NCI-H2227 (cell line): ENCODE results near the gene NPAS2.

Experiments used
- DNase-seq: peaks from one replicate; lab custom pipeline; 2025; ENCODE audit not compliant: unreplicated experiment; lab: John Stamatoyannopoulos, UW

NPAS2 gene

DNA sequence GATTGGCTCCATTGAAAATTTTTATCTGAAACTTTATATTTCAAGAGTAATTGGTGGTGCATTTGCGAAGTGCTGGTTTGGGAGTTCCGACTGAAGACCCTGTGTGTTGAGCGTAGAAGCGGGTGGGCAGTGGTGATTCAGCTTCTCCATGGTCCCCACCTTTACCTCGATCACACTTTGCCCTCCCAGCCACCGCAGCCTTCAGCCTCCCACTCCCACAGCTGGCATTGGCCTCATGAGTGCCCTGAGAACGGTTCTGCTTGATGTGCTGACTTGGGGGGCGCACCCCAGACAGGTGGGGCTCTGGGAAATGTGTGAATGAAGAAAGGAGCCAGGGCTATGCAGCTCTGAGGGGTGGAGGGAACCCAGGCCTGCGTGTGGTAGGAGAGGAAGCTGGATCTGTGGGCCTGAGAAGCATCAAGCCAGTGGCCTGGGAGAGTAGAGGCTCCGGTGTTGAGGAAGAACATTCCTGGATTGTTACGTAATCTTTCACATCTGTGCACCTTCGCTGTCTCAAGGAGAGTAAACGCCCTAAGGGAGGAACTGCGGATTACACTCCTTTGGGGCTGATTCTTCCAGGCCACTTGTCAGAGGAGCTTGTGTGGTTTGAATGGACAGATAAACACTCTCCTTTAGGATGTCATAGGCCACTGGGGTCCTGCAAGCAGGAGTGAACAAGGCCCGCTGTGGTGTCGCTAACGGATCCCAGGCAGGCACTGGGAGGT, 83.8 kb downstream of the NPAS2 start:
- DNase-seq, result no peak

DNA sequence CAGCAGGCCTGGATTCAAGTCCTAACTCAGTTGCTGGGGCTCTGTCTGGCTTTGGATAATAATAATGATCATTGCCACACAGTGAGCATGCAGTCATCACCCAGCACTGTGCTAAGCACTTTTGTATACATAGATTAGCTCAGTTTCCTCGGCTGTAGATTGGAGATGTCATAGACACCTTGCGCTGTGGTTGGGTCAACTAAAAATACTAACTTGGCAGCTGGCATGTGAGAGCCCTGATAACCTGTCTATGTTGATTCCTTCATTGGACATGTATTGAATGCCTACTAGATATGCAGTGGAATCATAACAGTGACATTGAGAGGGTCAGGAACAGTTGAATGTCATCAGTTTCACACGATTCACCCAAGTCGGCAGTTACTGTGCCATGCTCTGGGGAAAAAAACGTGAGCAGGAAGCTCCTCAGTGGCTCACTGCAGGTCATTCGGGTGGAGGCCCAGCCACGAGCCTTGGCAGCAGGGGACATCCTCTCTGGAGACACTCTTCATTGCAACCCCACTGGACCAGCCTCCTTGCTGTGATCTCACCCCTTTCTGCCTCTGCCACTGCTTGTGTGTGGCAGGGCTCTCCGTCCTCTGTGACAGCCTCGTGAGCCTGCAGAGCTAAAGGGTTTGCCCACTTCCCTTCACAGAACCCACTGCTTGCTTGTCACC, 85.3 kb downstream of the NPAS2 start:
- DNase-seq, result no peak

DNA sequence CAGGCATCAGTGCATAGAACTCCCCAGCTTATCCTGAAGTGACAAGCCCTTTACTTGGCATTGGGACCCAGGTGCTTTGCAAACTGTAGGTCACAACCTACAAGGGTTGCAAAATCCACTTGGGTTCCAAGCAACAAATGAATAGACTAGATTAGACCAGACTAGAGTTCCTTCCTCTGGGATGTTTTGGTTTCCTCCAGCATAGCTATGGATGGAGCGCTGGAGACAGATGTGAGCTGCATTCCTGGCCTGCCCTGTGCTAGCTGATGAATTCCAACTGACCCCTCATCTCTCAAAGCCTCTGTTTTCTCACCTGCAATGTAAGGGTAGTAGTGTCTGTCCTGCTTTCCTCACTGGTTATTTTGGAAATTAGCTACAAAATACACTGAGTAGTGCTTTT, 86.2 kb downstream of the NPAS2 start:
- no peak for DNase-seq

DNA sequence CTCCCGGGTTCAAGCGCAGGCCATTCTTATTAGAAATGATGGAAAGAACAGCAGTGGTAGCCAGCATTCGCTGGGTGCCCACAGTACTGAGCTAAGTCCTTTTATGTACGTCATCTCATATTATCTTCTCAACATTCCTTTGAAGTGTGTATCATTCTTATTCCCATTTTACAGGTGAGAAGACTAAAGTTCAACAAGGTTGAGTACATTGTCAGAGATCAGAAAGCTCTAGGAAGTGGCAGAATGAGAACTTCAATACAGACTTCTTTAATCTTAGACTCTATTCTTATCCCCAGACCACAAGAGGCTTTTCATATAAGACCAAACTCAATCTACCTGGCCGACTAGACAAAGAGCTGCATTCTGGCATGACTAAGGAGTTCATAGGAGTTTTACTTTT, 86.7 kb downstream of the NPAS2 start:
- no peak for DNase-seq

DNA sequence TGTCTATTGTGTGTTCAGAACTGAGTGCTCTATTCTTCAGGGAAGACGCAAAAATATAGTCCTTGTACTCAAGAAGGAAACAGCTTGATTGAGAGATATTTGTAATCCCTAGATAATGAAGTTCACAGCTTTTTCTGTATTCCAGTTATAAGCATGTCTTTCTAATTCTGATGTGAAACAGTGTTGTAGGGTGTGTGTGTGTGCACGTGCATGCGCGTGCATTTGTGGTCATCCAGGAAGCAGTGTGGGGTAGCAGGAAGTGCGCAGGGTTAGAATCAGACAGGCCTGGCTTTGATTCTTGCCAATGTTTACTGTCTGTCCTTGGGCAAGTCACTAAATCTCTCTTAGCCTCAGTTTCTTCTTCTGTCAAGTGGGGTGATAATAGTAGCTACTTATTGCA, 87.9 kb downstream of the NPAS2 start:
- no peak for DNase-seq

DNA sequence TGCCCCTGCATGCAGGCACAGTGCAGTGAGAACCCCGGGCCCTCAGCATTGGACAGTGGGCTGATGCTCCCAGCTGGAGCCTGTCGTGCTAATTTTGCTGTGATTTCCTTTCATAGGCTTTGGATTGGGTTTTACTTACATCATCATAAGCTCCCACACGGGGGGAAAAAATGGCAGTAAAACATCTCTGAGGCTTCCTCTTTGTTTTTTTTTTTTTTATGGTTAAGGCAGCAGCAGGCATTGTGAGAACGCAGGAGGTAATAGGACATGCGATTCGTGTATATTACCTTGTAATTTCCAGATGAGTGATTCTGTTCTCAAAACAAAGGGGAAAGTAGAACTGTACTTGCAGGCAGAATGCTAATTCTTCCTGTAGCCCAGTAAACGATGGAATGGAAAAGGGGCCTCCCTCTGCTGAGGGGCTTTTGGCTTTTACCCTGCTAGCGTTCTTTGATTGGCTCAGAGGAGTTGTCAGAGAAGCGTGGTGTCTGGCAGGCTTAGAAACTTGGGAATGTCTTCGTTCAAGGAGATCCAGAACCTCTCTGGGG, 89.7 kb downstream of the NPAS2 start:
- DNase-seq, result no peak

DNA sequence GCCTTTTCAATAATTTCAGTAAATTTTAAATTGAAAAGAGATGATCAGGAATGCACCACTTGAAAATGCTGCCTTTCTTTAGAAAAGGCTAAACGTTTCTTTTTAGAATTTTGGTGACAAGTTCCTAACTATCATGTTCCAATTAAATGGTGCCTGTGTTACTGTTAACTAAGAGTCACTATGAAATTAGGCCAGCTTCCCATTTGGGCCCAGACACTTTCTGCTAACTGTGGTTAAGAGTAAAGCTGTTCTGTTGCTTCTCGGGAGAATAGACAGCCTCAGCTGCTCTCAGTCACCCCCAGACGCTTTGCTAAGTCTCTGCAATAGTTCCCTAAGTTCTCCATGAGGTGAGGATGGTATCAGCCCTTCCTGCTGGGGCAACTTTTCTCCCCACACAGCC, 90.2 kb downstream of the NPAS2 start:
- no peak for DNase-seq

DNA sequence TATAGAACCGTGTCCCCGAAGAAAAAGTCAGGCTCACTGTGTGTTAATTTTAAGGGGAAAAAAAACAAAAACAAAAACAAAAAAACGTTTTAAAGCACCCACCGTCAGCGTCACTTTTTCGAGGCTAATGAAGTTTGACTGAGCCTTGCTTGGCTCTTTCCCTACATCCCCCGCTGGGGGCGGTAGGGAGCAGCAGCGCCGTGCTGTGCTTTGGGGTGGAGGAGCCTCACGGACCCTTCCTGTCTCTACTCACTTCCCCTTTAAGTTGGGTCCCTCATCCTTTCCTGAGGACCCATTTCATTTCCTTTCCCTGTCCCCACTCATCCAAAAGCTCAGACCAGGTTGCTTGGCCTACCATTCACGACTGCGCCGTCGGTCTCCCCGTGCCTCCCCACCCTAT, 99.4 kb downstream of the NPAS2 start:
- DNase-seq, result no peak

DNA sequence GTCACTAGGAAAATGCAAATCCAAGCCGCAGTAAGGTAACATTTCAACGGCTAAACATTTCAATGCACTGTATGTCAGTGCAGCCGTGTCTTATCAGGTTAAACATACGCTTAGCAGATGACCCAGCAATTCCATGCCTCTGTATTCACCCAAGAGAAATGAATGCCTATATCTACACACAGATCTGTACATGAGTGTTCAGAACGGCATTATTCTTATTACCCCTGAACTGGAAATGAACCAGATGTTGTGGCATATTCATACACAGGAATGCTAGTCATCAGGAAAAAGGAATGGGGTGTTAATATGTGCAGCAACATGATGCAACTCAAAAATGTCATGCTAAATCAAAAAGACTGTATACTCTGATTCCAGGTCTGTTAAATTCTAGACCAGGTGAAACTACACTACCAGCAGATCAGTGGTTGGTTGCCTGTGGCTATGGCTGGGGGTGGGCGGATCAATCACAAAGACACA, 101.8 kb downstream of the NPAS2 start:
- no peak for DNase-seq

DNA sequence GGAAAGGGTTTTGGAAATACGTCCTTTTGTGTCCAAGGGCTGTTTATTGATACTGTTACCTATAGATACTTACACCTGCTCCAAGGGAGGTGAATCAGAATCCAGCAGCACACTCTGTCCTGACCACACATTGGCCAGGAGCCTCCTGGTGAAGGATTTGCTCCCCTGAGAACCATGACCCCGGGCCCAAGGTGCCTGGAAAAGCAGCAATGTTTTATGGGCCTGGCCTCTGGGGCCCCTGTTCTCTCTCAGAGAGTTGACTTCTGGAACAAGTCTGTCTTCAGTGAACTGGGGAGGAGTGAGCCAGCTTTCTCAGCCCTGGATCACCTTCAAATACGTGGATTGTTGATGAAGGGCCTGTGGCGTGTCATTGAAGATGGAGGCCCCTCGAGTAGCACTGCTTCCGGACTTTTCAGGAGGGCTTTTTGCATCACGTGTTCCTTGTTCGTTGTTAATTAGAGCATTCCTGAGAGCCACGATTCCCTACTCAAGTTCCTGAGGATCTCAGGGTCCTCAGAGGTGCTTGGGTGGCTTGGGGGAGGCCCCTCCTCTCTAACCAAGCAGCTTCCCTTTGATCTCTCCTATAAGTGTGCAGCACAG, 103.6 kb downstream of the NPAS2 start:
- no peak for DNase-seq

DNA sequence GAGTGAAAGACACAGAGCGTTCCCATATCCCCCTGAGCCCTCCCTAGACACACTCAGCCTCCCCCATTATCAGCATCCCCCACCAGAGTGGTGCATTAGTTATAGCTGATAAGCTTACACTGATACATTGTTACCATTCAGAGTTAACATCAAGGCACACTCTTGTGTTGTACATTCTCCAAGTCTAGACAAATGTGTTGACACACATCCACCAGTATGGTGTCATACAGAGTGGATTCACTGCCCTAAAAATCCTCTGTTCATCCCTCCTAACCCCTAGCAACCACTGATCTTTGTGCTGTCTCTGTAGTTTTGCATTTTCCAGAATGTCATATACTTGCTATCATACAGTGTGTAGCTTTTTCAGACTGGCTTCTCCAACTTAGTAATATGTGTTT, 104.2 kb downstream of the NPAS2 start:
- DNase-seq, result no peak

DNA sequence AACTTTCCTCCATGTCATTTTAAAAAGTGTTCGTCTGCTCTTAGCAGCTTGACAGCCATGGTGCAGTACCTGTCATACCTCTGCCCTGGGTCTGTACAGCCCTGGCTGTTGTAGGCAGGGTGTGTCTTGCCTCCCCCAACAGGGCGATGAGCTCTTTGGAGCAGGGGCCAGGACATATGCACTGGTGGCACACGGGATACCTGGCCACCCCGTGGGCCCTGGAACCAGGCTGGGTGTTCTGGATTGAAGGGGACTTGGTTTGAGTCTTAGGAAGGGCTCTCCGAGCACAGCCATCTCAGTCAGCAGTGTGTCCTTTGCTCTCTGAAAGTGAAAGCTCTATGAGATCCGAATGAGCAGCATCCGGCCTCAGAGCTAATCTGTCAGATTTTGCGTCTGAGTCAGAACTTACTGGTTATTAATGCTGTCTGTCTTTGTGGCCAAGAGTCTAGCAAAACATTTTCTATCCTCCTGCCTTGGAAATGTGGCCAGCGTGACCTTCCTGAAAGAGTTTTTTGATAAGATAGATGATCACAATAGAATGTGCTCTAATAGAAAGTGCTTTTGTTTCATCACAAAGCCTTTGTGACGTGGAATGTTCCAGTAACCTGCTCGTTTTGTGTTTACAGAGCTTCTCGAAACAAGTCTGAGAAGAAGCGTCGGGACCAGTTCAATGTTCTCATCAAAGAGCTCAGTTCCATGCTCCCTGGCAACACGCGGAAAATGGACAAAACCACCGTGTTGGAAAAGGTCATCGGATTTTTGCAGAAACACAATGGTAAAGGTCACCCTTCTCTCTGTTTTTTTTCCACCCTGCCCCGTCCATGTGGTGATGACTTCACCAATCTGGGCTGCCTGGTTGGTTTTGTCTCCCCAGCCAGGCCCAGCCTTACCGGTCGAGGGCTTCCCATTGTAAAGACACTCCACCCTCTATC, 104.8 kb downstream of the NPAS2 start:
- no peak for DNase-seq

DNA sequence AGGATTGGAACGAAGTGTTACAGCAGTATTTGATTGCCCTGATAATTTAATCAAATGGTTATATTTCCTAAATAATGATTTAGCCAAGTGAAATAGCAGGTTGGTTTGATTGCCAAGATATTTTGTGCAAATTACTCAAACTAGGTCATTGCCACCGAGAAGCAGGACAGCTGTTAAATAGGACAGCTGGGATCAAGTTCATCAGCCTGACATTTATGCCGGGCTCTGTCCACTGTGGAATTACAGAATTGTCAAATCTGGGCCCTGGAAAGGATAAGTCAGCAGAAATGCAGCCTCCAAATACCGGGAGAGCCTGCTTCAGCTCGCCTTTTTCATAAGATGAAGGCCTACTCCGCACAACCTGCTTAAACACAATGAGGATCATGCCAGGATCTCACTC, 108.3 kb downstream of the NPAS2 start:
- DNase-seq, result no peak

DNA sequence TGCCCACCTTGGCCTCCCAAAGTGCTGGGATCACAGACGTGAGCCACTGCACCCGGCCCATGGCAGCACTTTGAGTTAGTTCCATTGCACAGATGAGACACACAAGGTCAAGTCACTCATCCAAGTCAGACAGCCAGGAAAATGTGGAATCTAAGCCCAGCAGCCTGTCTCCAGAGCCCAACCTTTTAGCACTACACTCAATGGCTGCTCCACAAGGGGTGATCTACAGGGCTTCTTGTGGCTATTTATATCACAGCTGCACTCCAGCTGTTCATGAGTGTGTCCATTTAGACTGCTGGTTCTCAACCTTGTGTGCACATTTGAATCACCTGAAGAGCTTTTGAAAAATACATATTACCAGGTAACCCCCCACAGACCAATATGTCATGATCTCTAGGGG, 109.2 kb downstream of the NPAS2 start:
- DNase-seq, result no peak

DNA sequence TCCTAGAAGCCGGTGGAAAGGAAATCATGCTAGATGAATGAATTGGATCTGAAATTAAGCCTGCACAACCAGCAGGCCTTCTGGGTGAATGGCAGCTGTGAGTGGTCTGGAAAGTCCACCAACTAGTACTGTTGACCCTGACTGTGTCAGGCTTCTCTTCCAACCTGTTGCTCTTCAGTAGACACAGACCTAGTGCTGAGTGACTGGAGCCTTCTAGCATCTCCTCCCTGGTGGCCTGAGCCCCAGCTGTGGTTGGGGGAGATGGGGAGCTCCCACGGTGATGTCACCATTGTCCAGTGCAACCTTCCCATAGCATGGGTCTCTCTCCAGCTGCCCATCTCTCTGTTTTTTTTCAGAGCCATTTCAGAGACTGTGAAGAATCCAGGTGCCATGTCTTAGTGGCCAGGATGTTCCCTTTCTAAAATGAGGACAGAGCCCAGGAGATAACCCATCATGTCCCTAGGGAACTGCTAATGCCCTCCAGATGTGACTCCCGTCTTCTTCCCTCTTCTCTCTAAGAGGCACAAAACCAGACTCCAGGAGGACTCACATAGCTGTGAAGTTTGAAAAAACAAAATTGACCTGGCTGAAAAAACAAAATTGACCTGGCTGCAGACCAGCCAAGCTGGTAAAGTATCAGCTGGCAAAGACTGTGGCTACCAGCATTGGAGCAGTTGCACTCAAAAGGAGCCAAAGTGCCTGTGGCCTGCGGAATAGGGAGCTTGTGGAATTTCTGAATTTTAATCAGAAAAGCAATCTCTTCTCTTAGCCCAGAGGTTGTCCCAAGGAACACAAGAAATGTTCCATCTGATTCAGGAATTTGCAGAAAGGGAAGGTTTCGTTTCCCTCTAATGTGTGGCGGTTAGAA, 114.8 kb downstream of the NPAS2 start:
- DNase-seq, result no peak

DNA sequence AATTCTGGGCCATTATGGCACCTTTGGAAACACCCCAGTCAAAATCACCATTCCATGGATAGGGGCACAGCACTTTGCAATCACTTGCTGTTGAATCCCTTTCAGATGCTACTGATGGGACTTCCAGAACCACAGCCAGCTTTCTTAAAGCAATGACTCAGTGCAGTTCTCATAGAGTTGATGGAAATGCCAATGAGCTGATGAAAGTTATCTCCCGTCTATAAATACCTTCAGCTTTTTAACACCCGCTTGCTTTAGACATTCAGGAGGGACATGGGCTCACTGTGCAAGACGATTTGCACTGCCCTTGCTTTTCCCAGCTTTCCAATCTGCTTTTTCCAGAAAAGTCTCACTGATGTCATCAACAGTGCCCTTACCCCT, 115.4 kb downstream of the NPAS2 start:
- DNase-seq, result no peak

DNA sequence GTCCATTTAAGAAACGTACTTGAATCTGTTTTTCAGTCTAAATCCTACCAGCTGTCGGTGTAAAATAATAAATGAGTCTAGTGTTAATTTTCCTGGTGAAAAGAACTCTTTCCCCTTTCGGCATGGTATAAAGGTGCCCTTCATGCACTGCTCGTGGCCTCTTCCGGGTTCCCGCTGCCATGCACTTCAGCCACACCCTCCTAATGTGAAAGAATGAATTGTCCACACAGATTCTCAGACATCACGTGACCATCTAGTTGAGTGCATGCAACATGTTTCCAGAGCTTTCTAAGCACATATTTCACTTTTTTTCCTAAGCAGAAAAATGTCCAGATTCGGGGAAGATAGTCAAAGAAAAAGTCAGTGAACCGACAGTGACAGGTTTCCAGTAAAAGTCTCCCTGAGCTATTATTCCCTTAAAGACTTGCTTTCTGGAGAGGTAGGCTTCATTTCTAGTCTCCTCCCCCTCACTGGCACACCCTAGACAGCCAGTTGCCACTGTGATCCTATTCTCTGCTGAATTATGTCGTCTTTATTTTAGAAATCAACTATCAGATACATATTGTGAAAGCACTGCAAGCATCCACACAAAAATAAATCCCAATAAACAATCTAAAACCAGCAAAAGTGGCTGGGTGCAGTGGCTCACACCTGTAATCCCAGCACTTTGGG, 116.3 kb downstream of the NPAS2 start:
- DNase-seq, result no peak

DNA sequence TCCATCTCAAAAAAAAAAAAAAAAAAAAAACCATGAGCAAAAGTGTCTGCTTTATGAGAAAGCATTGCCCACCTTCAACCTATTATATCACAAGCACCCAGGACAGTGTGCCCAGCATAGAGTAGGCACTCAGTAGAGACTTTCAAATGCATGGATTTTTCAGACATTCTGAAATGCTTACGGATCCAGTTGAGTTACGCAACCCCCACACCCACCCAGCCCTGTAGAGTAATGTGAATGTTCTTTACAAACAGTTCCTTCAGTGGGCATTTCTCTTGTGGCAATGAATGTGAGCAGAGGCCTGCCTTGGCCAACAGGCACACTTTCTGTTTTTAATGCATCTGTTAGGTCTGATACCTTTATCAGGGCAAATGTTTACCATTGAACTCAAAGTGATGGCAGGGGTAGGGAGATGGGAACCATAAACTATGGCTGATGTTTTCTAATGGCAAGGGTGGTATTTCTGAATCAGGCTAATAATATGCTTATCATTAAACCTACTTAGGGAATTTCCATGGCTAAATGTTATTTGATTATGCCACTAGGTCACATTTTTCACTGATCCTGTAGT, 117.1 kb downstream of the NPAS2 start:
- DNase-seq, result no peak
